ENCODE results near the gene AIFM3.

Gene AIFM3

DNA sequence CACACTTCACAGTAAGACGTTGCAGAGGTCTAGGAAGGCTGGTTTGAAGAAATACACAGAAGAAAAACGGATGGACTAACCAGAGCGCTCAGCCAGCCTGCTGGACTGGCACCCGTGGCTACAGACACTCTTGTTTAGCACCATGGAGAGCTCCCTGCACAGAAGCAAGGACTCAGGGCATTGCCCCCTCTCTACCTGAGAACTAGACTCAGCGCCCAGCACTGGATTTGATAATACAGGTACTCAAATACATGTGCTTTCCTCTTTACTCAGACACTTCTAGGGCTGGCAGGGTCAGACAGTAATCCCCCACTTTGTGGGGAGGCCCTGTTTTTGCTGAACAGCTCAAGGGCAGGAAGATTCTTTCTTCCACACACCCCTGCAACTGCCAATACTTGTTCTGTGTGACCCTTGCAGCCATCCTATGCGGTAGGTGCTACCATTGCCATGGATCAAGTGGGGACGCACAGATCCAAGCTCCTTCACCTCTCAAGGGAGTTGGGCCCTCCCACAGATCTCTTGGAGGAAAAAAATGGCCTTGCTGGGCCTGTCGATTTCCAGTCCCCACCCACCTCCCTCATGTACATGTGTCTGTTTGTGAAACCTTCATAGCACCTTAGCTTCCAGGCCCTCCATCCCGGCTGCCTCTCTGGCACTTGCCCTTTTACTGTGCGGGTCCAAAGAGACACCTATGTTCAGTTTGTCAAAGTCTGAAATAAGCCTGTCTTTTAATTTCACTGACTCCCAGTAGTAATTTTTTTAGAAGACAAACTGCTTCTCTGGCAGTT, 42.8 kb downstream of the AIFM3 start:
- DNase-seq: no peak

DNA sequence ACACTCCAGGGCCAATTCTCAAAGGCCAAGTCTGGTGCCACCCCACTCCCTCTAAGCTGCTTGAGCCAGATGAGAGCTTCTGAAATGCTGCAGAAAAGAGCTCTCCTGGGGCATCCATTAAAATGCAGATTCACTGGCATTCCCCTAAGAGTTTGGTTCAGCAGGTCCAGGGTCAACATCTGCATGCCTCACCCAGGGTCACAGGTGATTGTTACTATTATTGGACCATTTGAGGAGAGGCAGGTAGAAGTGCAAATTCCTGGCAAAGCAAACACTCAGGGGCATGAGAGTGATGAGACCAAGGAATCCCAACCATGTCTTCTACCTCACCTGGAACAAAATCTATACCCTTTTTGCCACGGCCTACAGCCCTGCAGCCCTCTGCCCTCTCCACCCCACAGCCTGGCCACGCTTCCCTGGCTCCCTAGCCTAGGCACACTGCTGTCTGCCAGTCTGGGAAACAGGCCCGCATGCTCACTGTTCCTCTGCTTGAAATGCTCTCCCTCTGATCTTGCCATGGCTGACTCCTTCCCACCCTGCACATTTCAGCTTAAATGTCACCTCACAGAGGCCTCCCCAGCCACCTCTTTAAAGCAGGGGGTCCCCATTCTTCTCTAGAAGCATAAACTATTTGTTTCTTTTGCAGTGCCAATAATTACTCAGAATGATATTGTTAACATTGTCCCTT, 43.5 kb downstream of the AIFM3 start:
- DNase-seq: no peak

DNA sequence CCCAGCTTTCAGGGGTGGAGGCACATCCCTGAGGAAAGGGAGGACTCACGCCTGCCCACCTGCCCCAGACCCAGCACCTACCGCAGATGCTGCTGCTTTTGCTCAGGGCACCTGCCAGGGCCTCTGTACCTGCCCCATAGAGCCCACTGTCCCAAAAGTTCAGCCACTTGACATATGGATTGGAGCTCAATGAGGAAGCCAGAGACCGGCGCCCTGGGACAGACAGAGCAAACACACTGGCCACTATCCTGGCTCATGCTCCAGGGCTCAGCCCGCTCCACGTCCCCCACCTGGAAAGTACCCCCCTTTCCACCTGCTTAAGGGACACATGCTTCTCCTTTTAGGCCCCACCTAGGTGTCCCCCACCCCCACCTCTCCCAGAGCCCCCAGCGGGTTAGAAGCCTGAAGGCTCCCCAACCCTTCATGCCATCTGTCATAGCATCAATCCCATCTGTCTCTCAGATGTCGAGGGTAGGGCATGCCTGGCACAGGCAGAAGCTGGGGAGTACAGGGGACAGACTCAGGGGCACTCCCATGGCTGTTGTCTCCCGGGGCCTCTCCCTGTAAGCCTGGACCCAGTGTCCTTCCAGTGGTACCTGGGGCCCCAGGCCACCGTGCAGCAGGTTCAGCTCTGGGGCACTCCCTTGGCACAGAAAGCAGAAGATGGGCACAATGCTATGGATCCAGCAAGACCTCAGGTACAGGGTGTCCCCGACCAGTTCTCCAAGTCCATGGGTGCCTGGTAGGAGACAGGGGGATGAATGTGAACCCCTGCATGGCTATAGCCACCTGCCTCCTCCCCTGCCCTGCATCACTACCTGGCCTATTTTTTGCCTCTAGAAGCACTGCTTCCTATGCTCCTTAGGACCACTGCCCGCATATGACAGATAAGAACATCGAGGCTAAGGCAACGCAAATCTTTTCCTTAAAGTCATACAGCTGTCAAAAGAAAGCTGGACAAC, 45.7 kb downstream of the AIFM3 start:
- no peak for DNase-seq

DNA sequence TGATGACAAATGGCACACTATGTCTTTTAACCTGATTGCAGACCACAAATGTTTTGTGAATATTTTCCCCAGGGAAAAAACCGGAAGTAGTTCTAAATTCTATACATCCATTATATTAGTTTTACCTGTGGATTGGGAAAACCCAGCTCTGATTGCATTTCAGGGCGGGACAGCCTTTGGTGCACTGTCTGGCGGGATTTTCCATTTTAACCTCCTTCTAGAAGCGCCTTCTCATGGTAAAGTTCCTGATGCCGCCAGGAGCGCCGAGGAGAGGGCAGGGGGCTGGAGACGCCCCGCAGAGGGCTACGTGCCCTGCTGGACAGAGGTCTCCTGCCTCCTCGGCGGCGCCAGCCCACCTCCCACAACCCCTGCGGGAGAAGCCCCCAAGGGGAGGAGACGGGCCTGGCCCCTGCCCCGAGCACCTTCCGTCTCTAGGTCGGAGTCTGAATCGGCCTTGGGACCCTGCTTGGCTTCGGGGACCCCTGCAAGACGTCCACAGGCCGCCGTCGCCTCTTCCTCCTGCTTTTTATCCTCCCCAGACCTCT, 46.7 kb downstream of the AIFM3 start:
- DNase-seq: no peak

DNA sequence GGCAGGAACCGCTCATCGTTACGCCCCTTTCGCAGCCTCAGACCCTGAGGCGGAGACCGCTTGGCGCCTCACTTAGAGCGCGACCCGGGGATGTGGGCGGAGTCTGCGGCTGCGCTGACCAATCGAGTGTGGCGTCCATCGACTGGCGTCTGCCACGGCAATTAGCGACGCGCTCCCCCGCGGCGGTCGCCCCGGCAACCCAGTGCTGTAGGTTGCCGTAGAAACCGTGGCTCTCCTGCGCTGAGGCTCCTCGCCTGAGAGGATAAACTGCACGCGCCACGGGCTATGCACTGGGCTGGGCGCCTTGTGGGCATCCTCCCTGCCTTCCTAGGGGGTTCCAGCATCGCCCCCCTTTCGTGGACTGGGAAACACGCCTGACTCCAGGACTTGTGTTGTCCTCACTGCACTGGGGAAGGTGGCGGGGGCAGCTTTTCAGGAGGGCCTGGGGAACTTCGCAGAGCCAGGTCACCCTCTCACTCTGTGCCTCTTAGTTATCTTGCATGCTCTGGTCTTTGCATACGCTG, 47.2 kb downstream of the AIFM3 start:
- DNase-seq: peak; percentile 79

DNA sequence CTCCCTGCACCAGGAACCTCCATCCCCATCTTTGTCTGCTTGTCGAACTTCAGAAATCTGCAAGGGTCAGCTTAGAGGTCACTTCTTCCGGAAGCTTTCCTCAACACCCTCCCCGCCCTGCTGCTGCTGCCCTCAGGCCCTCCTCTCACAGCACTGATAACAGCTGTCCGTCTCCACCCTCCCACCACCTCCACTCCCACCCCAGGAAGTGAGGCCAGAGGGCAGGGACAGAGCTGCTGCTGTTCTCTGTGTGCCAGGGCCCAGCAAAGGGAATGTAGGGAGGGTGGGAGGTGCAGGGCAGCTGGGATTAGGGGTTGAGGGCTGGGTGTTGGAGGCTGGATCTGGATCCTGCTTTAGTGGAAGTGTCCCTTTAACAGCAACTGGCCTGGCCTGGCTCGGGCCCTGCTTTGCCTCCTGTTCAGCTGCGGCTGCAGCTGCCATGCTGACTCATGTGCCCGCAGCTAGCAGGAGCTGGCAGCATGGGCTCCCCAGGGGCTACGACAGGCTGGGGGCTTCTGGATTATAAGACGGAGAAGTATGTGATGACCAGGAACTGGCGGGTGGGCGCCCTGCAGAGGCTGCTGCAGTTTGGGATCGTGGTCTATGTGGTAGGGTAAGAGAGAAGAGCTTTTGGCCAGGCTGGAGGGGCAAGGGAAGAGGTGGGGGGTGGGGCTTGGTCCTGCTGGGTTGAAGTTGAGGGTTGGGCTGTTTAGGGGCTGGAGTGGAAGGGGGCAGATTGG, 47.8 kb downstream of the AIFM3 start, which contains the start of gene P2RX6:
Gene P2RX6, plus strand, starts transcription at position 440 of the 740 bp plus-strand sequence. Its CDS starts 10 bp downstream, at position 450.
- peak; percentile 19 for DNase-seq

DNA sequence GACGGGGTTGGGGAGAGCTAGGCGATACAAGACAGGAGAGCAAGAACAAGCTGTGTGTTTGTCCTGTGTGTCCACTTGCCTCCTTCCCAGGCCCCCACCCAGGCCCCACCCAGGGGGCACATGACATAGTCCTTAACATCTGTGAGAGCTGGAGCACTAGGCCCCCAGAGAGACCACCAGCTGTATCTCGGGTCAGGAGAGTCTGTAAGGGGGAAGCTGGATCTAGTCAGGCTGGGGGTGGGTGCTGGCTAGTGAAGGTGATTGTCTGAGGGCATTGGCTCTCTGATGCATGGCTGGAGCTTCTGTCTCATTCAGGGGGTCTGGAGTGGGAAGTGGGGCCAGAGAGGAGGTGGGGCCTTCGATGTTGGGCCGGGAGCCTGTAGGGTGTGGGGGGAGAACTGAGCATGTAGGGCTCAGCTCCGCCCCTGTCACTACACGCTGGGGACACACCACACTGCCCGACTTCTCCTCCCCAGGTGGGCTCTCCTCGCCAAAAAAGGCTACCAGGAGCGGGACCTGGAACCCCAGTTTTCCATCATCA, 48.5 kb downstream of the AIFM3 start:
- DNase-seq: no peak

DNA sequence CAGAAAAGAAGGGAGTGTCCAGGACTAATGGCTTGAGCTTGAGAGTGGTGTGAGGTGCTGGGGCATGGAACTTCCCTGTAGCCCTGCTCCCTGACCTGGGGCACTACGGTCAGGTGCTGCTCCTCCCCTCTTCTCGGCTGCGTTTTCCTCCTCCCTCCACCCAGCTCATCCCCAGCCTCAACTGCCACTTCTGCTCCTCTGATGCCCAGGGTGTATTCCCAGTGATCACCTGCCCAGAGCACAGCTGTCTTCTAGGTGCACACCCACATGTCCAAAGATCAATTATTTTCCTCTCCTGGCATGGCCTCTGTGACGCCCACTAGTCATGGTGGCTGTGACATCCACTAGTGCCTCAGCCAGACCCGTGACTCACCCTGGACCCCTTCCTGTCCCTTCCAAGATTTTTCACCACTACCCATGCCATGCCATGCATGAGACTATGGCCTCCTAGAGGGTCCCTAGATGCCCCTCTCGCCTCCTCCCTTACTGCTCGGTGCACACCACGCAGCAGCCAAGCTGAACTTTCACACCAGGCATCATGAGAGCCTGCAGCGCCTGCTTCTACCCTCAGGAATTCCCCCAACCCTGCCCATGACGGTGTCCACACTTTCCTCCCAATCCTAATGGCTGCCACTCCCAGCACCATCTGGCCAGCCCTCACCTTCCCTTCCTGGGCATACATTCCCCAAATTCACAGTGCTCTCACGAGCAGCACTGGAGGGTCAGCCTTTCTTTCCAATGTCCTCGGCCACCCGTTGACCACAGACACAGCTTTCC, 49.8 kb downstream of the AIFM3 start:
- no peak for DNase-seq

DNA sequence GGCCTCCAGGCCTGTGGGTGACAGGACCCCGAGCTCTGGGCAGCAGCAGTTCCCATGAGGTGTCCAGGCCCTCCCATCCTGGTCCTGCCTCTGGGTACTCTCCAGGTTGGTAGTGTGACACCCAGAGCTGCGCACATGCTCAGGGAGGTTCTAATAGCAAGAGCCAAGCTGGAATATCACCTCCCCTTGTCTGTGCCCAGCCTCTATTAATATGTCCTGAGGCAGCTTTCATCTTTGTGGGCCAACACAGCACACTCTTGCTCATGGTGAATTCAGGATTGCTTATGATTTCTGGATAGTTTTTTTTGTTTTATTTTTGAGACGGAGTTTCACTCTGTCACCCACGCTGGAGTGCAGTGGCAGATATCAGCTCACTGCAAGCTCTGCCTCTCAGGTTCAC, 51.3 kb downstream of the AIFM3 start:
- DNase-seq: no peak

DNA sequence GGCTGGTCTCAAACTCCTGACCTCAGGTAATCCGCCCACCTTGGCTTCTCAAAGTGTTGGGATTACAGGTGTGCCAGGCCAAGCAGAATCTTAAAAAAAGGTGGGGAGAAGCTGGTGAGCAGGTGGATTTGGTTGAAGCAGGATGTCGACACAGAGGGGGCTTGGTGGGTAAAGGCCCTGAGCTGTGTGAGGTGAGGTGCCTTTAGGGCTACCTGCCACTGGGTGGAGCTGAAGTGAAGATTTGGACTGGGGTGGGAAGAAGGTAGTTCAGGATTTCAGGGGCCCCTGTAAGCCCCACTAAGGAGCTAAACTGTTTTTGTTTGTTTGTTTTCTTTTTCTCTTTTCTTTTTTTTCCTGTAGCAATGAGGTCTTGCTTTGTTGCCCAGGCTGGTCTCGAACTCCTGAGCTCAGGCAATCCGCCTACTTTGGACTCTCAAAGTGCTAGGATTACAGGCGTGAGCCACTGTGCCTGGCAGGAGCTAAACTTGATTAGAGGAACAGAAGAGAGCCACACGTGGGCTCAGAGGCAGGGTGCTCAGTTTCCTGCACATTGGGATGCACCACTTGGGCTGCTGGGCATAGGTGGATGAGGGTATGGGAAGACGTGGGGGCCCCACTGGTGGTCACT, 53.9 kb downstream of the AIFM3 start:
- DNase-seq: no peak

DNA sequence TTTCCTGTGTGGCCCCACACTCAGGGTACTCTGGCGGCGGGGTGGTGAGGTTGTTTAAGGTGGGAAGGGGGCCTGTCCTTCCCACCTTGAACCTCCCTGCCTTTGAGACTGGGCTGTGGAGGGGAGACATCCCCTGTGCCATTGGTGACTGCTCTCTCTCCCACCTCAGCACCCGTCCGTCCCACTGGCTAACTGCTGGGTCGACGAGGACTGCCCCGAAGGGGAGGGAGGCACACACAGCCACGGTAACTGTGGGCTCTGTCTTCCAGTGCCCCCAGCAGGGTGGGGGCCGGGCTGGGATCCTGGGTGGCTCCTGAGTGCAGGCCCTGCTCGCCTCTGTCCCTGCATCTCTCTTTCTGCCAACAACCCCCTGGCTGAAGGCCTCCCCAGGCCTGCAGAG, 55.5 kb downstream of the AIFM3 start:
- no peak for DNase-seq

DNA sequence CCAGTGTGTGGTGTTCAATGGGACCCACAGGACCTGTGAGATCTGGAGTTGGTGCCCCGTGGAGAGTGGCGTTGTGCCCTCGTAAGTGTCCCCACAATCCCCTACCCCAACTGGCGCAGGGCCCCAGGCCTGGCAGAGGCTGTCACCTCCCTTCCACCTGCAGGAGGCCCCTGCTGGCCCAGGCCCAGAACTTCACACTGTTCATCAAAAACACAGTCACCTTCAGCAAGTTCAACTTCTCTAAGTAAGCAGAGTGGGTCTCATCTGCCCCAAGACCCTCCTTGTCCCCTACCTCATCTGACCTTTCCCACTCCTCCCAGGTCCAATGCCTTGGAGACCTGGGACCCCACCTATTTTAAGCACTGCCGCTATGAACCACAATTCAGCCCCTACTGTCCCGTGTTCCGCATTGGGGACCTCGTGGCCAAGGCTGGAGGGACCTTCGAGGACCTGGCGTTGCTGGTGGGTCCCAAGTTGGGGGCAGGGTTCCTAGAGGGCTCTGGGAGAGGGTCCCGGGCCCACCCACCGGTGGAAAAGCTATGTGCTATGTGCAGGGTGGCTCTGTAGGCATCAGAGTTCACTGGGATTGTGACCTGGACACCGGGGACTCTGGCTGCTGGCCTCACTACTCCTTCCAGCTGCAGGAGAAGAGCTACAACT, 56.0 kb downstream of the AIFM3 start:
- no peak for DNase-seq

DNA sequence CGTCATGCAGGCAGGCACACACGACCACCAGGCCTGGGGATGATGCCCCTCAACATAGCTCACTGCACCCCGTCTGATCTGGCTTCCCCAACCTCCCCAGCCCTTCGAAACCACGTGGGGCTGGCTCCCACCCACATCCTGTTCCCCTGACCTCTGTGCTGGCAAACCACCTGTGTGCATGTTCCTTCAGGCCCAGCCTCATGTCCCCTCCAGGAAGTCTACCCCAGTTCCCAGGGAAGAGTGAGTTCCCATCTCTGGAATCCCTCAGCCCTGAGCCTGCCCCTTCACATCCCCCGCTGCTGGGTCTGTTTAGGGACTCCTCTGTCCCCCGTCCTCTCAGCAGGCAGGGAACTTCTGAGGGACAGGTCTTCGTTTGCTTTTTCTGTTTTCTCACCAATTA, 58.2 kb downstream of the AIFM3 start:
- no peak for DNase-seq

DNA sequence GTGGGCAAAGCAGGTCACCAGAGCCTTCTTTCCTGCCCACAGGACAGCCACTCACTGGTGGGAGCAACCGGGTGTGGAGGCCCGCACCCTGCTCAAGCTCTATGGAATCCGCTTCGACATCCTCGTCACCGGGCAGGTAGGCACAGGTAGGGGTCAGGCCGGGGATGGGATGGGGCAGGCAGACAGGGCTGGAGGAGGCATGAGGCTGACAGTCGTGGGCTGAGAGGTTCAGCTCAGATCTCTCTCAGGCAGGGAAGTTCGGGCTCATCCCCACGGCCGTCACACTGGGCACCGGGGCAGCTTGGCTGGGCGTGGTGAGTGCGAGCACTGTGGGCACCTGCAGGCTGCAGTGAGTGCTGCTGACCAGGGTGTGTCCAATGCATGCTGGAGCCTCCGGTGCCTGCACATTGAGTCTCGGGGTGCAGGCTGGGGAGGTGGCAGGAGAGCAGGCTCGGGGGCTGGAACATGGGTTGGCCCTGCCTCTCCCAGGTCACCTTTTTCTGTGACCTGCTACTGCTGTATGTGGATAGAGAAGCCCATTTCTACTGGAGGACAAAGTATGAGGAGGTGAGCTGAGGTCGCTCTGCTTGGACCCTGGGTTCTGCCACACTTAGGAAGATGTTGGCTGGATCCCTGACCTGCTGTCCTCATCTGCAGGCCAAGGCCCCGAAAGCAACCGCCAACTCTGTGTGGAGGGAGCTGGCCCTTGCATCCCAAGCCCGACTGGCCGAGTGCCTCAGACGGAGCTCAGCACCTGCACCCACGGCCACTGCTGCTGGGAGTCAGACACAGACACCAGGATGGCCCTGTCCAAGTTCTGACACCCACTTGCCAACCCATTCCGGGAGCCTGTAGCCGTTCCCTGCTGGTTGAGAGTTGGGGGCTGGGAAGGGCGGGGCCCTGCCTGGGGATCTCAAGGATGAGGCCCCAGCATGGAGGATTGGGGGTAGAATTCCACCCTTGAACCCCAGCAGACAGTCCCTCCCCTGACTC, 59.0 kb downstream of the AIFM3 start:
- no peak for DNase-seq

DNA sequence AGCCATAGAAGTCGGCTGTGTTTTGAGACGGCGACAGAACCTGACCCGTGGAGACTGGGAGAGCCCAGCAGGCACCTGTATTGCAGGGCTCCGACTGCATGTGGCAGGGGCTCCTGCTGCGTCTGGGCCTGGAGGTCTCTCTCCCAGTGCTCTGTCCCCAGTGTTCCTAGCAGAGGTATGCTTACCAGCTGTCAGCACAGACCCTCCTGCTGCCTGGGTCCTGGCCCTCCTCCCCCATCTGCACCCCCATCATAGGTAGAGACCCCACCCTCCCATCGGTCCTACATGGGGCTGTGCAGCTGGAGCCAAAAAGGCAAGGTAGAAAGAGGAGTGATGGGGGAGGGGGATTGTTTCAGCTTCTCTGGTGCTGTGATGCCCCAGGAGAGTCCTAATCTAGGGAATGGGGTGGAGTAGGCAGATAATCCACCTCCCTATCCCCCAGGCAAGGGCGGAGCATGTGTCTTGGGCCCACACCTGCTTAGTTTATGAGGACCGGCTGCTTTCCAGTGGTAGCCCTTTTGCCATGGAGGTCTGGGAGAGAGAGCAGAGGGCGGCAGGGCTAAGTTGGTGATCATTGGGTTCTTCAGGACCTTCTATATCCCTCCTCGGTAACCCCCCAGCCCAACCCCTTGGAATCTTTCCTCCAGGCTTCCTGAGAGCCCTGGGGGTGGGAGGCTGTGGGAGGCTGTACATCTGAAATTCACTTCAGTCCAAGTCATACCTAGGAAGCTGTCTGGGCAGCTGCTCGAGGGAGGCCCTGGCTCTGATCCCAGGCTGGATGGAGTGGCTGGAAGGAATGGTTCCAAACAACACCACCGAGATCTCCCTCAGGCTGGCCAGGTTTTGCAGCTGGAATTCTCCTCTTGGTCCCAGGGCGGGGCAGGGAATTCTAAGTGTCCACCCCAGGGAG, 60.0 kb downstream of the AIFM3 start:
- DNase-seq: no peak

DNA sequence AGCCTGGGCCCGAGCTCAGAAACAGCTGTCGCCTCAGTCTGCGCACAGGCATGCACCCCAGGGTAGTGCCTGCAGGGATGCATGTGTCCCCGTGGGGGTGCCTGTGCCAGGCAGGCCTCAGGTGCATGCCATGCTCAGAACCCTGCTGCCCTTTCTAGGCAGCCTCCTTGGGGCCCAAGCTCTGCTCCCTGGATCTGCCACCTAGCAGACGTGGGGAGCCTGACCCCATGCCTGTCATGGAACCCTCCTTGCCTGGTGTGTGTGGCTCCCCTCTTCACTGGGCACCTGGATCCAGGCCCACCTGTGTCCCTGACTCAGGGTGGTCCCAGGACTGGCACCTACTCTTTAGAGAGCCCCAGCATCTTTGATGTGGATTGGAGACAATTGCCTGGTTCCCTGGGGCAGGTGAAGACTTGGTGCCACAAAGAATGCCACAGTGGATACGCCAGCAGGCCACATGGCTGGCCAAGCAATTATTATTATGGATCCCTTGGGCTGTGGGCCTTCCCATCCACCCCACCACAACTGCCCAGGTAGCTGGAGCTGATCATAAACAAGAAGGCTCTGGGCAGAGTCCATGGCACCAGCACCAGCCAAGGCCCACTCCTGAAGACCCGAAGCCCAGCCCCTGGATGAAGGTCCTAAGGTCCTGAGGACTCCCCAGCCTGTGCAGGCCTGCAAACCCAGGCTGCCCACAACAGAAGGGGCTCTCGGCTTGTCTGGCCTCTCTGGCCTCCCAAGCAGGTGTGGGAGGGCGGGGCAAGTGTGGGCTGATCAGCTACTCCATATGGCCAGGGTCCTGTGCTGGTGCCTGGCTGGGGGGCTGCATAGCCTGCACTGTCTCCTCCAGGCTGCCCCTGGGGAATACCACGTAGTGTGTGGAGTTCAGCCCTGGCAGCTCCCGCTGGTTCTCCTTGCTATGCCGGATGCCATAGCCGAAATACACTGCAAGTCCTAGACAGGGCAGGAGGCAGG, 61.5 kb downstream of the AIFM3 start:
- no peak for DNase-seq
